Esophagus muscularis mucosa (tissue), 4 donors: ENCODE results near the gene MIB1. TPM values are rescaled to one million over a fixed set of nuclear protein-coding genes. Genes with fewer than 3 reads are reported as not detected.

Source experiments
- DNase-seq: peaks from one replicate; pipeline ENCODE4 v3.0.0-alpha.2; 2017; ENCODE audit errors: extremely low spot score
- H3K27ac ChIP-seq, 4 donors: fragments of 200-600 bp; sonication (generic); replicated peaks in 1 of 4; 1 replicate in 3 of 4; 2 replicates in 1 of 4; pipeline ENCODE4 v1.5.1; 2016 to 2019; ENCODE audit warnings: mild to moderate bottlenecking in 1 of 4
- H3K27me3 ChIP-seq, 4 donors: fragments of 200-600 bp; sonication (generic); one replicate each; pipeline versions ENCODE4 v1.5.1 to v1.6.0; 2016 to 2019
- H3K36me3 ChIP-seq, 4 donors: fragments of 200-600 bp; sonication (generic); one replicate each; pipeline ENCODE4 v1.5.1; 2016 to 2019
- H3K4me1 ChIP-seq, 4 donors: fragments of 200-600 bp; sonication (generic); one replicate each; pipeline ENCODE4 v1.5.1; 2016 to 2019
- H3K4me3 ChIP-seq, 4 donors: fragments of 200-600 bp; sonication (generic); 1 replicate in 2 of 4; 2 replicates in 2 of 4; pipeline ENCODE4 v1.5.1; 2016 to 2019; ENCODE audit warnings: mild to moderate bottlenecking in 4 of 4, moderate library complexity in 1 of 4
- H3K9me3 ChIP-seq, 4 donors: fragments of 200-600 bp; sonication (generic); 1 replicate in 3 of 4; 2 replicates in 1 of 4; pipeline ENCODE4 v1.5.1; 2016 to 2019
- CTCF ChIP-seq, 3 experiments: fragments of 200-600 bp in 2 of 3; fragments of 450-650 bp in 1 of 3; sonication (generic) in 2 of 3; IDR thresholded peaks; one replicate each; pipeline ENCODE4 v1.5.1; 2017 to 2019; ENCODE audit warnings: antibody characterized with exemption in 3 of 3, mild to moderate bottlenecking in 2 of 3, moderate library complexity in 1 of 3
- EP300 ChIP-seq: sonication (generic); formaldehyde crosslinking; IDR thresholded peaks from one replicate; pipeline ENCODE4 v1.6.1; 2017; ENCODE audit warnings: antibody characterized with exemption
- POLR2A ChIP-seq: fragments of 450-650 bp; IDR thresholded peaks from one replicate; pipeline ENCODE4 v1.6.1; 2017; ENCODE audit warnings: antibody characterized with exemption, moderate library complexity, mild to moderate bottlenecking, low read depth
- POLR2AphosphoS5 ChIP-seq, 2 donors: sonication (generic); formaldehyde crosslinking; IDR thresholded peaks; one replicate each; pipeline ENCODE4 v1.6.1; 2017; ENCODE audit warnings: antibody characterized with exemption in 2 of 2
- WGBS: methylation state at CpG from one replicate; pipeline ENCODE4 v1.1.5; 2018; 5-methylcytosine and 5-hydroxymethylcytosine counted together
- intact Hi-C: fragments of 100-400 bp; cut with DNase I; formaldehyde crosslinking; loops from one replicate; pipeline ENCODE4 v1.15.1; 2023
- total RNA-seq, 4 donors: library from RNA; depleted of rRNA; stranded (reverse); fragments of >200 nt; gene quantifications; one replicate each; pipeline versions ENCODE4 v1.1.0 to v1.2.1, GENCODE V29; 2016

MIB1 gene
- total RNA-seq, 4 donors from 2014 or later, result 36.0 to 55.3 (median 40.8) TPM

GRCh38 chr18:21901423-21901945, 160.9 kb downstream of the MIB1 start:
- H3K4me1 ChIP-seq, result peaks cover 0 to 34% (median 24%) of the 10 kb centered on the region in 4 donors
- peak overlapping the region in 2 of 4 donors; percentile 3 to 13 for H3K4me3 ChIP-seq
- peaks cover 0 to 7% (median 0%) of the 10 kb centered on the region in 4 donors for H3K27me3 ChIP-seq
- intact Hi-C loops, result no loop called here
- WGBS, result 33% methylated on average over 3 of the region's 3 CpGs
- H3K9me3 ChIP-seq, result no peaks in the 10 kb centered on the region
- DNase-seq, result no peak
- no peak overlapping the region for H3K27ac ChIP-seq
- H3K36me3 ChIP-seq, result no peaks in the 10 kb centered on the region
- TF ChIP-seq CTCF (IDR thresholded peaks at IDR 0.05), result no peak
- TF ChIP-seq POLR2A, result no peak
- TF ChIP-seq EP300, result no peak
- TF ChIP-seq POLR2AphosphoS5 (IDR thresholded peaks at IDR 0.05), result no peak

- TF ChIP-seq CTCF (IDR thresholded peaks at IDR 0.05), result no peak
- no peak for TF ChIP-seq POLR2A
- no peak for TF ChIP-seq EP300
- TF ChIP-seq POLR2AphosphoS5 (IDR thresholded peaks at IDR 0.05), result no peak
- peaks cover 0 to 30% (median 24%) of the 10 kb centered on the region in 4 donors for H3K4me1 ChIP-seq
- no peaks in the 10 kb centered on the region for H3K9me3 ChIP-seq
- H3K27me3 ChIP-seq, result no peaks in the 10 kb centered on the region
- DNase-seq, result peak; percentile 78
- intact Hi-C loops, result no loop called here
- no peak overlapping the region for H3K4me3 ChIP-seq
- no peaks in the 10 kb centered on the region for H3K36me3 ChIP-seq
- H3K27ac ChIP-seq, result no peak overlapping the region
- WGBS, result 74% methylated on average over 6 of the region's 6 CpGs
These were observed 163.1 kb downstream of the MIB1 start for GRCh38 chr18:21903709-21904108.

- Histone ChIP-seq H3K27me3 (no peaks in the 10 kb centered on the region), H3K27ac (no peak overlapping the region), H3K4me3 (no peak overlapping the region), H3K4me1 (peaks cover 0 to 30% (median 24%) of the 10 kb centered on the region in 4 donors), H3K36me3 (no peaks in the 10 kb centered on the region), H3K9me3 (no peaks in the 10 kb centered on the region)
- WGBS, result 11% methylated on average over 6 of the region's 6 CpGs
- no peak for TF ChIP-seq CTCF (IDR thresholded peaks at IDR 0.05)
- peak; percentile 78 for DNase-seq
- intact Hi-C loops, result loop anchor here (5.0 kb wide), 1 partner anchor 52 kb away; no protein-coding TSS in a partner anchor
These were observed 164.3 kb downstream of the MIB1 start for GRCh38 chr18:21904856-21905255.

GRCh38 chr18:21907451-21907850, 166.9 kb downstream of the MIB1 start:
- no peaks in the 10 kb centered on the region for H3K27me3 ChIP-seq

More at GRCh38 chr18:21907451-21907850, 166.9 kb downstream of the MIB1 start:
- DNase-seq, result peak; percentile 60
- Histone ChIP-seq H3K36me3 (no peaks in the 10 kb centered on the region), H3K4me1 (peaks cover 0 to 18% (median 12%) of the 10 kb centered on the region in 4 donors), H3K27ac (no peak overlapping the region), H3K9me3 (no peaks in the 10 kb centered on the region), H3K4me3 (no peak overlapping the region)
- intact Hi-C loops, result loop anchor here (5.0 kb wide), 1 partner anchor 50 kb away; no protein-coding TSS in a partner anchor
- WGBS, result 89% methylated on average over 7 of the region's 7 CpGs
- no peak for TF ChIP-seq POLR2AphosphoS5 (IDR thresholded peaks at IDR 0.05)
- TF ChIP-seq CTCF (IDR thresholded peaks at IDR 0.05), result no peak
- no peak for TF ChIP-seq EP300
- TF ChIP-seq POLR2A, result no peak
